ENCODE measurements around the gene RARA.

The RARA gene

GRCh38 chr17:40329839-40330794, 21.1 kb downstream of the RARA start:
- DNase-seq = peak; percentile 78 to 91 (median 84)

- DNase-seq = no peak
Observed at GRCh38 chr17:40330850-40331470, 22.0 kb downstream of the RARA start.

- DNase-seq = peak in 1 of 4 experiments; percentile 50
Observed at GRCh38 chr17:40331743-40332641, 23.0 kb downstream of the RARA start.

- DNase-seq = peak; percentile 71 to 91 (median 86)
Observed at GRCh38 chr17:40333781-40334448, 24.9 kb downstream of the RARA start.

GRCh38 chr17:40335620-40336019, 26.6 kb downstream of the RARA start:
- no peak for DNase-seq

- DNase-seq = no peak
Observed at GRCh38 chr17:40337351-40337750, 28.4 kb downstream of the RARA start.

GRCh38 chr17:40338058-40338457, 29.1 kb downstream of the RARA start:
- DNase-seq = peak in 3 of 4 experiments; percentile 47 to 54 (median 52)

- no peak for DNase-seq
Observed at GRCh38 chr17:40338941-40339649, 30.1 kb downstream of the RARA start.

- no peak for DNase-seq
Observed at GRCh38 chr17:40340327-40340726, 31.3 kb downstream of the RARA start.

- peak; percentile 95 to 98 (median 96) for DNase-seq
Observed at GRCh38 chr17:40340880-40341807, 32.2 kb downstream of the RARA start.

- peak; percentile 67 to 81 (median 72) for DNase-seq
Observed at GRCh38 chr17:40341808-40342503, 33.0 kb downstream of the RARA start.

- DNase-seq = peak in 2 of 4 experiments; percentile 38 to 46
Observed at GRCh38 chr17:40342504-40343218, 33.7 kb downstream of the RARA start.

- DNase-seq = peak in 3 of 4 experiments; percentile 28 to 64 (median 50)
Observed at GRCh38 chr17:40343219-40344119, 34.5 kb downstream of the RARA start.

GRCh38 chr17:40344421-40345160, 35.6 kb downstream of the RARA start:
- DNase-seq = peak in 3 of 4 experiments; percentile 40 to 67 (median 64)

- peak in 1 of 4 experiments; percentile 25 for DNase-seq
Observed at GRCh38 chr17:40345161-40345993, 36.4 kb downstream of the RARA start.

Measured in suppressor macrophage (primary cell).